BE2C (cell line): Measurements from ENCODE around the gene TMEM132D.

ENCODE experiments used
- DNase-seq: peaks from one replicate; pipeline ENCODE4 v3.0.0-alpha.2; 2020
- H3K27me3 ChIP-seq: fragments of 250-450 bp; sonication (Bioruptor Pico); 2 replicates; pipeline ENCODE4 v1.5.1; 2020; ENCODE audit warnings: mild to moderate bottlenecking
- H3K36me3 ChIP-seq: fragments of 250-450 bp; sonication (Bioruptor Pico); 2 replicates; pipeline ENCODE4 v1.5.1; 2020; ENCODE audit warnings: mild to moderate bottlenecking
- H3K4me1 ChIP-seq: fragments of 250-450 bp; sonication (Bioruptor Pico); 2 replicates; pipeline ENCODE4 v1.5.1; 2020
- H3K4me3 ChIP-seq: 2 replicates; pipeline ENCODE4 v1.5.1; 2011; ENCODE audit warnings: low read depth, low read length
- H3K9me3 ChIP-seq: fragments of 250-450 bp; sonication (Bioruptor Pico); 2 replicates; pipeline ENCODE4 v1.5.1; 2020
- TF ChIP-seq, protein P1 (sequence below): IDR thresholded peaks from 2 replicates; pipeline ENCODE4 v1.5.1; 2012; ENCODE audit warnings: mild to moderate bottlenecking, low read depth, low read length

The TMEM132D gene

DNA sequence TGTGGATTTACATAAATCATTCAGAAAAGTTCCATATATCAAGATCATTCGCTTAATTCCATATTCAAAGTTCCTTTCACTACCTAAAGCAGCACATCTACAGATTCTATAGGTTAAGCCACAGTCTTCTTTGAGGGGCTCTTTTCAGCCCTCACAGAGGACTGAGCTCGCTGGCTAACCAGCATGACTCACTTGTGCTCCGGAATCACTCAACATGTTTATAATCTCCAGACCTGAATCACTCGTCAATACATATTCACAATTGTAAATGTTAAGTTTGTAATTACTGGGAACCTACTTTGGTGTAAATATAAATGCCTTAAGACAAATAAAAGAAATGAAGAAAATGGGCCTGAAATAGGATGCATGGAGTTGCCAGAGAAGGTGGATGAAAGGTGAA, 315.7 kb downstream of the TMEM132D start:
- Histone ChIP-seq H3K4me3 (no peak overlapping the region), H3K27me3 (no peaks in the 10 kb centered on the region), H3K4me1 (no peaks in the 10 kb centered on the region), H3K36me3 (no peaks in the 10 kb centered on the region), H3K9me3 (no peaks in the 10 kb centered on the region; the same call in 1 of the 2 replicates)
- TF ChIP-seq, protein P1, sequence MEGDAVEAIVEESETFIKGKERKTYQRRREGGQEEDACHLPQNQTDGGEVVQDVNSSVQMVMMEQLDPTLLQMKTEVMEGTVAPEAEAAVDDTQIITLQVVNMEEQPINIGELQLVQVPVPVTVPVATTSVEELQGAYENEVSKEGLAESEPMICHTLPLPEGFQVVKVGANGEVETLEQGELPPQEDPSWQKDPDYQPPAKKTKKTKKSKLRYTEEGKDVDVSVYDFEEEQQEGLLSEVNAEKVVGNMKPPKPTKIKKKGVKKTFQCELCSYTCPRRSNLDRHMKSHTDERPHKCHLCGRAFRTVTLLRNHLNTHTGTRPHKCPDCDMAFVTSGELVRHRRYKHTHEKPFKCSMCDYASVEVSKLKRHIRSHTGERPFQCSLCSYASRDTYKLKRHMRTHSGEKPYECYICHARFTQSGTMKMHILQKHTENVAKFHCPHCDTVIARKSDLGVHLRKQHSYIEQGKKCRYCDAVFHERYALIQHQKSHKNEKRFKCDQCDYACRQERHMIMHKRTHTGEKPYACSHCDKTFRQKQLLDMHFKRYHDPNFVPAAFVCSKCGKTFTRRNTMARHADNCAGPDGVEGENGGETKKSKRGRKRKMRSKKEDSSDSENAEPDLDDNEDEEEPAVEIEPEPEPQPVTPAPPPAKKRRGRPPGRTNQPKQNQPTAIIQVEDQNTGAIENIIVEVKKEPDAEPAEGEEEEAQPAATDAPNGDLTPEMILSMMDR: no peak
- DNase-seq: no peak

DNA sequence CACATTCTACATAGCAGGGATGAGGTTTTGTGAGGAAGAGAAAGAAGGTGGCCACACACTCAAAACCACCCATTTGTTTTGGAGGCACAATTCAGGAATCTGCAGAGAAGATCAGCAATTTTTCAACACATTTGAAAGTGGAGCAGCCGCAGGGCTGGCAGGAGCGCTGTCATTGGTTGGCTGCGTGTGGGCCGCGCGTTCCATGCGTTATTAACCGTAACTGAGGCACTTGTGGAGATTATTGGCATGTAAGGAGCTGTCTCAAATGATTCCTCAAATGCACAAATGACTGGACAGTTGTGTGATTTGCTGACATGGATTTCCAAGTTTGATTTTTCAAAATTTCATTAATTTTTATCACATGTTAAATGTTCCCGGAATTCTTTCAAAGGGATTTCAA, 318.5 kb downstream of the TMEM132D start:
- Histone ChIP-seq H3K27me3 (no peaks in the 10 kb centered on the region), H3K4me3 (no peak overlapping the region), H3K9me3 (peaks cover 4% of the 10 kb centered on the region; the same call in 1 of the 2 replicates), H3K36me3 (no peaks in the 10 kb centered on the region), H3K4me1 (no peaks in the 10 kb centered on the region)
- TF ChIP-seq, protein P1: no peak
- DNase-seq: no peak

DNA sequence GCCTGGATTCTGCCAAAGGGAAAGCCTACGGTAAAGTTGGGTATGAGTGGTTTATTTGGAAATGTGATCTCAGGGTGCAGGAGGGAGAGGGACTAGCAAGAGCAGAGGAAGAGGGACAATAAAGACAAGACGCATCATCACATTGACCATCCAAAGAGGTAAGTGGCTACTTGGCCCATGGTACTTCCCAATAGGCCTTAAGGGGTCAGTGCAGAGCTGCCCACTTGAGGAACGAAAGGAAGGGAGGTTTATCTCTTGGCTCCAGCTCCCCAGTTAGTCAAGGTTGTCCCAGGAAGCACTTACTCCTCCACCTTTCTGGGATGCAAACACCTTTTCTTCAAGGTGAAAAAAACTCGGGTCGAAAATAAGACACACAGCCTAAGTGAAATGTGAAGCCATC, 323.9 kb downstream of the TMEM132D start:
- Histone ChIP-seq H3K9me3 (peaks cover 4% of the 10 kb centered on the region; the same call in 1 of the 2 replicates), H3K27me3 (no peaks in the 10 kb centered on the region), H3K36me3 (no peaks in the 10 kb centered on the region), H3K4me3 (no peak overlapping the region), H3K4me1 (no peaks in the 10 kb centered on the region)
- TF ChIP-seq, protein P1: no peak
- DNase-seq: no peak

DNA sequence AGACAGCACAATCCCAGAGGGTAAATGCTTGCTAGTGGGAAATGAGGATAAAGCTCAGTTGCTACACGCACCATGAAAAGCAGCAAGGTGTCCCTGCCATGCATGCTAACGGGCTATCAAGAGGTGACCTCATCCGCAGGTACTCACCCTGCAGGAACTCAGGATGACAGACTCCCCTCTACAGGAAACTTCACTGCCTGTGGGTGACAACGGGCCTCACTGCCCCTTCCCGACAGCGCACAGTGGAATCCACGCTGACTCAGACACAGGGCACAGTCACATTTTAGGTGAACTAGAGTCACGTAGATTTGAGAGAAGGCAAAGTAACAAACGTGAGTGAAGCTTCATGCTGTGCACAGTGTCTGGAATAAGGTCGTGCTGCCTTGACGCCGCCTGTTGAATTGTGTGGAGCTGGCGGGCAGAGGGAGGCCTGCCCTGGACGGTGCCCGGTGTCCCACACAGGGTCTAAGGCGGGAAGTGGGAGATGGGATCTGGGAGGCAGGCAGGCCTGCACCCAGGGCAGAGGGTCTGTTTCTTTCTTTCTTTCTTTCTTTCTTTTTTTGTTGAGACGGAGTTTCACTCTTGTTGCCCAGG, 331.8 kb downstream of the TMEM132D start:
- no peaks in the 10 kb centered on the region for H3K27me3 ChIP-seq
- no peaks in the 10 kb centered on the region for H3K36me3 ChIP-seq
- no peak for DNase-seq
- TF ChIP-seq, protein P1: no peak
- H3K4me1 ChIP-seq: no peaks in the 10 kb centered on the region
- no peaks in the 10 kb centered on the region; the same call in none of the 2 replicates for H3K9me3 ChIP-seq
- no peak overlapping the region for H3K4me3 ChIP-seq

DNA sequence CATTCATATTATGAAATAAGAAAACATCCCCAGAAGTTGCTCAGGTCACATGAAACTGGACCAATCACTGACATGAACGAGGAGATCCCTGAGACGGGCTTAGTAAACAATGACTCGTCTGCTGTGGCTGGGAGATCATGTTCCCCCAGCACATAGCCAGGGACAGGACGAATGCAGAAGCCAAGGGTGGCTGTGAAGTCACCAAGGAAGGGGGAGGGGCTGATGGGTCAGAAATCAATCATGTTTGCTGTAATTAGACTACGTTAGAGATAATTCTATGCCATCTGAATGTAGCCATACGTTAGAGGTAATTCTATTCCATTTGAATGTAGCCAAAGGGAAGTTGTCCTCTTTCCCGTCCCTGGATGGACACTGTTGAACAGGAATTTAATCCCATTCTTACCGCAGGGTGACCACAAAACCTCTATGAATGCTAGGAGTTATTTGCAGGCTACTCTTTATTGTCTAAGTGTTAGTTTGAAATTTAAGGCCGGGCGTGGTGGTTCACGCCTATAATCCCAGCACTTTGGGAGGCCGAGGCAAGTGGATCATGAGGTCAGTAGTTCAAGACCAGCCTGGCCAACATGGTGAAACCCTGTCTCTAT, 332.9 kb downstream of the TMEM132D start:
- Histone ChIP-seq H3K9me3 (no peaks in the 10 kb centered on the region; the same call in none of the 2 replicates), H3K27me3 (no peaks in the 10 kb centered on the region), H3K4me3 (no peak overlapping the region), H3K4me1 (no peaks in the 10 kb centered on the region), H3K36me3 (no peaks in the 10 kb centered on the region)
- TF ChIP-seq, protein P1: no peak
- no peak for DNase-seq

DNA sequence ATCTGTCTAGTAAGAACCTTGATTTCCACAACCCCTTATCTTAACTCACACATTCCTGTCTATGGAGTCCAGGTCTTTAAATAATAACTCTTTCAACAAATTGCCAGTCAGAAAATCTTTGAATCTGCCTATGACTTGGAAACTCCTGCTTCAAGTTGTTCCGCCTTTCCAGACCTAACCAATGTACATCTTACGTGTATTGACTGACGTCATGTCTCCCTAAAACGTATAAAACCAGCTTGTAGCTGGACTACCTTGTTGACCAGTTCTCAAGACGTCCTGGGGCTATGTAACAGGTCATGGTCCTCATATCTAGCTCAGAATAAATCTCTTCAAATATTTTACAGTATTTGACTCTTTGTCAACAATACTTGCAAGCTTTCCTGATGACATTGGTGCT, 337.0 kb downstream of the TMEM132D start:
- no peak for DNase-seq
- H3K27me3 ChIP-seq: no peaks in the 10 kb centered on the region
- H3K36me3 ChIP-seq: no peaks in the 10 kb centered on the region
- no peaks in the 10 kb centered on the region; the same call in none of the 2 replicates for H3K9me3 ChIP-seq
- no peak overlapping the region for H3K4me3 ChIP-seq
- TF ChIP-seq, protein P1: no peak
- H3K4me1 ChIP-seq: no peaks in the 10 kb centered on the region
